GM19023 (cell line): ENCODE results near the gene VANGL1.
A peak's percentile ranks its signal among the peaks of the same experiment; 100 is the strongest.

Experiments
- ATAC-seq: cut with Tn5 transposase; IDR thresholded peaks from one replicate; pipeline ENCODE4 v1.9.1; 2021; ENCODE audit warnings: mild to moderate bottlenecking, moderate library complexity; ENCODE audit not compliant: unreplicated experiment

VANGL1 gene

GRCh38 chr1:115643225-115643624 is 1.5 kb downstream of the VANGL1 start:
- ATAC-seq, result no peak

- ATAC-seq, result no peak
These were observed 1.9 kb downstream of the VANGL1 start for GRCh38 chr1:115643666-115644065.

GRCh38 chr1:115644109-115644508 is 2.3 kb downstream of the VANGL1 start:
- ATAC-seq, result no peak

GRCh38 chr1:115647047-115647446 is 5.3 kb downstream of the VANGL1 start:
- no peak for ATAC-seq

GRCh38 chr1:115647507-115647906 is 5.7 kb downstream of the VANGL1 start:
- ATAC-seq, result no peak

DNA sequence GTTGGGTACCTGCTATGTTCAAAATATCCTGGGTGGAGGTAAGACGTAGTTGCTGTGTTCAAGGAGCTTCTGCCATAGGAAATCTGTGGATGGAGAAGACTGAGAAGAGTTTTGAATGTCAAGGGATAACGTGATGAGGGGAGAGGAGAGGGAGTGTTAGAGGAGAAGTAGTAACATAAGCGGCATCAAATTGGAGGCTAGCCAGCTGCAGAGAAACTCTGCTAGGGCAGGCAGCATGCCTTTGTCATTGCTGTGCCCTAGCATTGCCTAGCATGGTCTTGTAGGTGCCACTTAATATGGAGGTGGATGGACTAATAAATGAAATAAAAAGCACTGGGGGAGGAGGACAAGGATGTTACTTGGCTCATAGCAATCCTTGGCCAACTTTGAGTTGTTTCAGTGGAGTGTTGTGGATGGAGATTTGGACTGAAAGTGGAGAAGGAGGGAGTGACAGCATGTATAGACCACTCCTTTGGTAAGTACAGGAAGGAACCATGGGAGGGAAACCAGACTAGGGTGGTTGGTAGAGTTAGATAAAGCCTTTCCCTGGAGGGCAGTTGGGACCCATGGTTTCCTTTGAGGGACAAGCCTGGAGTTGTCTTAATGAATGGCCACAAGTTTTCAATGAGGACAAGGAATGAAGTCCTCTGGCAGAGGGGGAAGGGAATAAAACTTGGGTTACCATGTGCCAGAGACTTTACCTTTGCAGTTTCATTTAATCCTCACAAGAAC is 6.3 kb downstream of the VANGL1 start:
- ATAC-seq, result no peak

DNA sequence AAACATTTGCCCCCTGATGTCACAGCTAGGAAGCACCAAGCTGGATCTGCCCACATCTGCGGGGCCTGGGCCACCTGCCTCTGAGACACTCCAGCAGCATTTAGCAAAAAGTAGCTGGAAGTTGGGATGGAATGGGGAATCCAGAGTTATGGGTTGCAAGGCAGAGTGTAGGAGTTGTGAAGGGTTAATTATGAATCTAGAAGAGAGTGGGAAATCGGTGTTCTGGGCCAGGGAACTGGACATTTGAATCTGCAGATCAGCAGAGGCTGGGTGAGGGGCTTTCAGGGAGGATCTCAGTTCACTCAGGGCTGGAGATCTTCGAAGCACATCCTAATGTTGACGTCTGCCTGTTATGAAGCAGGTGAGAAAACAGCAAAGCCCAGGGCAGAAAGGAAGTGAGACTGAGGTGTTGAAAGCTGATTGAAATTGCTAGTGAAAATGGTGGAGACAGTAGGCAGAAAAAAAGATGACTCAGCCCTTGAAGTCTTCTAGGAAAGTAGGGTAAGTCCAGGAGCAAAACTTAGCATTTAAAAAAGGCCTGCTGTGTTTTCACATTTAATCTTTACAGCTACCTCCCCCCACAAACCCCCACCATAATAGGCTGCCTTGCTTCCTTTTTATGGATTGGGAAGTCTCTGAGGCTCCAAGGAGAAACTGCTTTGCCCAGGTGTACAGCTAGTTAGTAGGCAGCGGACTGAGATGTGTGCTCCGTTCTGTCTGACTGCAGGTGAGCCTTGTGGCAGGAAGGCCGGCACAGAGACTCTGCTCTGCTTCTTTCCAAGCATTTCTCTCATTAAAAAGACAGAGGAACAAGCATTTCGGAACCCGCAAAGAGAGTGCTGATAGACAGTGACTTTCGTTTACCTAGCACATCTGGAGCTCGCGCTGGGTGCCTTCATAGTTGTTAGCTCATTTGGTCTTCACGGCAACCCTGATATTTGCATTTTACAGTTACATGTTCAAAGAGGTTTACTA is 7.2 kb downstream of the VANGL1 start:
- ATAC-seq, result peak; percentile 84

DNA sequence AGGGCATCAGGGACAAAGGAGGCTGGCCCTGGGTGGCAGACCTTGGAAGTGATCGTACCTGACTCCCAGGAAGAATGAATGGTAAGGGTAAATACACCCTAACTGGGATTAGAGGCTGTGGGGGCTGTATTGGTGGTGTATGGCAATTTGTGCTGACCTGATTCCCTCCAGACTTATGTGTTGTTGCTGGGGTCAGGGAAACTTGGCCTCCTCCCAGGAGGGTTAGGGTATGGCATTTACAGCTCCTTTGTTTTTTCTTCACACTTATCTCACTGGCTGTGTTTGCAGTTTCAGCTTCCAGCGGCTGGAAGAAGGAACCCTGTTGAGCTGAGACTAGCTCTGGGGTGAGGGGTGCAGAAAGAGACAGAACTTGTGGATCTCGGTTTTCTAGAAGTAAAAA is 8.2 kb downstream of the VANGL1 start:
- ATAC-seq, result no peak

DNA sequence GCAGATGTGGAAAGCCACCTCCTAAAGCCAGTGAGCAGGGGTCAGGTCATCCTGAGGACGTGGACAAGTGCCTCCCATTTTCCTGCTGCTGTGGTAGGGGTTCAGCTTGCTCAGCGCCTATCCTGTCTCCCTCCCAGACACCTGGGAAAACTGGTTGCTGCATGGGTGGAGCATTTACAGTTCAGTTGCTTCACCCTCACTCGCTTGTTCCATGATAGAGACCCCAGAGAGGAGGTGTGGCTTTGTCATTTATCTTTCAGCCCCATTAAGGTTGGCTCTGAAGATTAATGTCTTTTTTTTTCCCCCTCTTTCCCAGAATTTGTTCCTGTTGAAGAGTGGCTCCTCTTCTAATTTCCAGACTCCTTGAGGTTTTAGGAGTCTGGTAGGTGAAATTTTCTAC is 9.2 kb downstream of the VANGL1 start:
- ATAC-seq, result no peak

- no peak for ATAC-seq
These were observed 9.6 kb downstream of the VANGL1 start for GRCh38 chr1:115651391-115651790.

DNA sequence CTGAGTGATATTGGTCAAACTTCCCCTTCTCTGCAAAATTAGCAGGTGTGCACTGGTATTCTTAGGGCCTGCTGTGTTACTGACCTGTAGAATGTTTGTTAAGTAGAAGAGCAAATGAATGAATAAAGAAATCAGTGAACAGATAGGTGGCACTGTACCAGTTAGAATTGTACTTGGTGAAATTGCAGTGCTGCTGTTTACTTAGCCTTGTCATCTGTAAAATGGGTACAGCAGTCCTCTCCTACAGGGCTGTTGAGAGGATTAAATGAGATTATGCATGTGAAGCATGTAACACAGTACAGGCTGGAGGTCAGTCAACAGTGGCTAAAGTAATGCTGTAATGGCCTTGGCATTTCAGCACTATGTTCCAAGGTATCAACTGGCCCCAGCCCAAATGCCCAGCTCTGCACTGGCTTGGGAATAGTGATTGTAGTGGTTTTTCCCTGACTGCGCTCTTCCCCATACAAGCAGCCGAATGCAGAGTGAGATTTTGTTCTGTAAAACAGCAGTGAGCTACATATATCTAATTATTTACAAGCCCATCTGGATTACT is 10.5 kb downstream of the VANGL1 start:
- no peak for ATAC-seq

DNA sequence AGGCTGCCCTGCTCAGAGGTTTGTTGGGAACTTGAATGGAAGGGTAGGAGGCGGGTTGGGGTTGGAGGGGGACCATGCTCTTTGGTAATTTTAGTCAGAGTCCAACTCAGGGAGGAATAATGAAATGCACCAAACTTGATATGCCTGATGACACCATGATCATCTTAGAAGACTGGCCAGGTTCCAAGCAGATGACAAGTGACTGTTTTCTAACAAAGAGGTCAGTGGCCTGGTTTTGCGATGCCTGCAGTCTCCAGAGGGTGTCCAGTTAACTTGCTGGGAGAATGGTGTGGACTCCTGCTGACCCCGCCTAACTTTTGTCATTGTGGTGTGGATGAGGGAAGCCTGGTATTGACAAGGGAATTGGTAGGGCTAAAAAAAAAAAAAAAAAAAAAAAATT is 12.4 kb downstream of the VANGL1 start:
- no peak for ATAC-seq

DNA sequence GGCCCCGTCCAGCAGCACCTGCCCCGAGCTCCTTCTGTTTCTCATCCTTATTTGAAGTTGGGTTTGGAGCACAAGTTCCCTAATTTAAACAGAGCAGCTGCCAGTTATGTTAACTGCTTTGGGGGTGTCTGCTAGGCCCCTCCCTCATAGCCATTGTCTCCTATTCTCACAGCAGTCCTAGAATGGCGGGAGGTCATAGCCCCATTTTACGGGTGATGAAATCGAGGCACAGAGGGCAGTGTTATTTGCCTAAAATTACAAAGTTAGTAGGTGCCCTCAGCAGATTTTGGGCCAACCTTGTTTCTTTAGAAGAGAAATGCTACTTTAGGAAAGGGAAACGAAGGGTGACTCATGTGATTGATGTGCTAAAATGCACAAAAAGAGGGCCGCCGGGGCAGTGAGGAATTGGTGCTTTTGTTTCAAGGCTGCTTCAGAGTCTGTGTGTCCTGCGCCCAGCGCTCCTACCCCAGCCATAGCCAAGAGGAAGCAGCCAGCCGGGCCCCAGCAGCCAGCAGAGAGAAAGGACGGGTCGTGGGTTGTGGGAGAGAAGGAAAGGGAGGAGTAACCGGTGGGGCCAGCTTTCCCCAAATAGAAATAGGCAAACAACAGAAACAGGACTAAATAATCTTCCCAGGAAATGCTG is 13.0 kb downstream of the VANGL1 start:
- no peak for ATAC-seq

DNA sequence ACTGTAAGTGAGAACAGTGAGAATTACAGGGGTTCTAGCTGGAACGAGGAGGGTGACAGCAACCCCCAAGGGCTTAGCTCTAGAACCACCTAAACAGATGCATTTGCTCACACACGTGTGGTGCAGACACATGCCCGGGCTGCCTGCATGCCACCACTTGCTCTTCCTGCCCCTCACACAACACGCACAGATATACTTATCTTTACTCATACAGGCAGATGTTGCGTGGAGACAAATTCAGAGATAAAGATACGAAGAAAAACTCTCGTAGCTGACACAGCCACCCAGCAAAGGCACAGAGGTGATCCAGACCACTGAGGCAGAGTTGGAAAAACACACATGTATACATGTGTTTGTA is 13.5 kb downstream of the VANGL1 start:
- ATAC-seq, result no peak

GRCh38 chr1:115655916-115656315 is 14.1 kb downstream of the VANGL1 start:
- ATAC-seq, result no peak

- no peak for ATAC-seq
These were observed 14.8 kb downstream of the VANGL1 start for GRCh38 chr1:115656461-115657077.

GRCh38 chr1:115658646-115659045 is 16.9 kb downstream of the VANGL1 start:
- ATAC-seq, result no peak

GRCh38 chr1:115660151-115660550 is 18.4 kb downstream of the VANGL1 start:
- ATAC-seq, result no peak

DNA sequence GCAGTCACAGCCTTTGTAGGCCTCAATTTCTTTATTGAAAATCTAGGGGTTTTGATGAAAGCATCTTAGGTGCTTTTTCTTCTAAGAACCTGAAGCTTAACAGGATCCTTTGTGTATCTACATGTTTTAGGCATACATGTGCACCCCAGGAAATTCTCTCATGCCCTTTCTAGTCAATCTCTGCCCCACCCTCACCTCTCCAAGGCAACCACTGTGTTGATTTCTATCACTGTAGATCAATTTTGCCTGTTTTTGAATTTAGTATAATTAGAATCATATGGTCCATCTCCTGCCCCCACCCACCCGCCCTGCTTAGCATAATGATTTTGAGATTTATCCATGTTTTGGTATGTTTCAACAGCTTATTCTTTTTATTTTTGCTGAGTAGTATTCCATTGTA is 19.4 kb downstream of the VANGL1 start:
- ATAC-seq, result no peak

DNA sequence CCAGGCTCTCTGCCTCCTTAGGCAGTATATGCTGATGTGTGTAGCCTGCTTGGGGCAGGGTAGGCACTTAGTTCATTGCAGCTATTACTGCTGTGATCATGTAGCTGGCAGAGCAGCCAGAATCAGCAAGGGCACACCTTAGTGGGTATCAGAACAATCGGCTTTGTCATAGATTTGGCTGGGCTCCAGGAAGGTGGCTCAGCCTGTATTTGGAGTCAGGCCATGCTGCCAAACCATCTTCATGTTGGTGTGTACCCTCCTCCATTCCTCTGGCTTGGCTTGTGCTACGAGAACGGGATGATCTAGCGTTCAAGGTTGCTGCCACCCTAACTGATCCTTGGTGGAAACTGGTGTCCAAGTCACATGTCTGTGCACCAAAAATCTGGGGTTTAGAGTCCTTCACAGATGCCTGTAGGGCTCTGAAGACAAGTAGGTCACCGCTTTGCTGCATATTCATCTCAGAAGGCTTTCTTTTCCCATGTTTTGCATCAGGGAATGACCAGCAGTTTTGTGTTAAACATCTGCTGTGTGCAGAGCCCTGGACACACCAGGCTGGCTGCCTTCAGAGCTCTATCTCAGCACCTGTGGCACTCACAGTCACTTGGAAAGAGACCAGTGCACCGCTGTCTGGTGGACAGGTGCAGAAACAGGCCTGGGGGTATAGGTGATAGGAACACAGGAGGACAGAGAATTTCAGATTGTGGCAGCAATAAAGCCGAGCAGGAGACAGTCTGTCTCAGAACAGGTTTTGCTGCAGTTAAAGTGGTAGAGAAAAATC is 23.7 kb downstream of the VANGL1 start:
- no peak for ATAC-seq
